UCSD-AML1 (cell line): ENCODE results near the gene ITGB8.
A peak's percentile ranks its signal among the peaks of the same experiment; 100 is the strongest.
"Not testable (repeated sequence)": the region's sequence is repeated elsewhere in the genome, so short reads cannot be mapped to it uniquely, and the experiment has no call there.

Experiments used
- DNase-seq: peaks from one replicate; lab custom pipeline; 2025; ENCODE audit not compliant: unreplicated experiment; lab: John Stamatoyannopoulos, UW

The ITGB8 gene

GRCh38 chr7:20330239-20330927, at the start of gene ITGB8:
Gene ITGB8 (plus strand): TSS chr7:20330900. CDS start chr7:20331807, 907 bp downstream.
- DNase-seq: peak; percentile 38

- no peak for DNase-seq
Observed at GRCh38 chr7:20282959-20283358, 47.7 kb upstream of the ITGB8 start.

GRCh38 chr7:20283385-20283784, 47.3 kb upstream of the ITGB8 start:
- DNase-seq: no peak

- no peak for DNase-seq
Observed at GRCh38 chr7:20284003-20284770, 46.5 kb upstream of the ITGB8 start.

- DNase-seq: no peak
Observed at GRCh38 chr7:20284771-20285143, 45.9 kb upstream of the ITGB8 start.

GRCh38 chr7:20287317-20287716, 43.4 kb upstream of the ITGB8 start:
- DNase-seq: no peak

GRCh38 chr7:20288036-20288435, 42.7 kb upstream of the ITGB8 start:
- no peak for DNase-seq

GRCh38 chr7:20290505-20291111, 40.1 kb upstream of the ITGB8 start:
- DNase-seq: no peak

GRCh38 chr7:20293336-20293735, 37.4 kb upstream of the ITGB8 start:
- DNase-seq: no peak

- DNase-seq: no peak
Observed at GRCh38 chr7:20296444-20296843, 34.3 kb upstream of the ITGB8 start.

- DNase-seq: no peak
Observed at GRCh38 chr7:20296901-20297300, 33.8 kb upstream of the ITGB8 start.

GRCh38 chr7:20298486-20298901, 32.2 kb upstream of the ITGB8 start:
- no peak for DNase-seq

- DNase-seq: no peak
Observed at GRCh38 chr7:20299145-20299544, 31.6 kb upstream of the ITGB8 start.

- DNase-seq: no peak
Observed at GRCh38 chr7:20299647-20300312, 30.9 kb upstream of the ITGB8 start.

- no peak for DNase-seq
Observed at GRCh38 chr7:20301311-20301939, 29.3 kb upstream of the ITGB8 start.

- not testable (repeated sequence) for DNase-seq
Observed at GRCh38 chr7:20302300-20302699, 28.4 kb upstream of the ITGB8 start.

- DNase-seq: no peak
Observed at GRCh38 chr7:20302891-20303290, 27.8 kb upstream of the ITGB8 start.

- no peak for DNase-seq
Observed at GRCh38 chr7:20304366-20304765, 26.3 kb upstream of the ITGB8 start.

- DNase-seq: no peak
Observed at GRCh38 chr7:20305726-20306125, 25.0 kb upstream of the ITGB8 start.

GRCh38 chr7:20306180-20306946, 24.3 kb upstream of the ITGB8 start:
- DNase-seq: no peak
